WTC11 (cell line): ENCODE results near the gene MDN1. TPM values are rescaled to one million over a fixed set of nuclear protein-coding genes. Genes with fewer than 3 reads are reported as not detected.

ENCODE experiments used
- ATAC-seq: fragments of 200-7000 bp; cut with Tn5 transposase; 2 replicates; pipeline ENCODE4 v1.10.0; 2021; ENCODE audit warnings: mild to moderate bottlenecking, moderate library complexity
- CTCF ChIA-PET: fragments of 300-600 bp; sonication (Branson Sonifier 250); formaldehyde crosslinking; loops from one replicate; lab custom pipeline; 2021; ENCODE audit warnings: antibody characterized with exemption; lab: Charles Lee
- POLR2A ChIA-PET: fragments of 350-600 bp; sonication (Branson Sonifier 250); formaldehyde crosslinking; loops from one replicate; lab custom pipeline; 2021; ENCODE audit warnings: antibody characterized with exemption; lab: Charles Lee
- DNase-seq: peaks from one replicate; pipeline ENCODE4 v3.0.0; 2021; ENCODE audit warnings: low spot score
- H3K27ac Mint-ChIP-seq: 2 replicates; pipeline ENCODE4 v1.8.0; 2021; ENCODE audit warnings: mixed read lengths
- H3K27me3 Mint-ChIP-seq: 2 replicates; pipeline ENCODE4 v1.8.0; 2021; ENCODE audit warnings: low read depth, mild to moderate bottlenecking, moderate library complexity, mixed read lengths
- H3K36me3 Mint-ChIP-seq: 2 replicates; pipeline ENCODE4 v1.8.0; 2021; ENCODE audit warnings: mixed read lengths
- H3K4me1 Mint-ChIP-seq: 2 replicates; pipeline ENCODE4 v1.8.0; 2022; ENCODE audit warnings: mixed read lengths
- H3K4me3 Mint-ChIP-seq: 2 replicates; pipeline ENCODE4 v1.8.0; 2021; ENCODE audit warnings: mild to moderate bottlenecking, moderate library complexity, mixed read lengths
- H3K9me3 Mint-ChIP-seq: 2 replicates; pipeline ENCODE4 v1.8.0; 2021; ENCODE audit warnings: mixed read lengths
- FOXJ3 ChIP-seq: sonication (generic); formaldehyde crosslinking; IDR thresholded peaks from 2 replicates; pipeline ENCODE4 v1.9.0; 2021; ENCODE audit warnings: missing genetic modification reagents, mild to moderate bottlenecking, borderline replicate concordance
- MYBL2 ChIP-seq: sonication (generic); formaldehyde crosslinking; IDR thresholded peaks from 2 replicates; pipeline ENCODE4 v1.8.1; 2023; ENCODE audit warnings: mild to moderate bottlenecking, moderate library complexity, missing genetic modification reagents
- RELA ChIP-seq: sonication (generic); formaldehyde crosslinking; IDR thresholded peaks from 2 replicates; pipeline ENCODE4 v1.8.1; 2022; ENCODE audit warnings: missing genetic modification reagents, mild to moderate bottlenecking, borderline replicate concordance
- SOX15 ChIP-seq: fragments of 250-450 bp; sonication (Bioruptor Pico); IDR thresholded peaks from 2 replicates; pipeline ENCODE4 v1.9.0; 2021; ENCODE audit warnings: mild to moderate bottlenecking
- total RNA-seq: library from RNA; stranded (reverse); gene quantifications from 3 replicates; pipeline ENCODE4 v1.2.3, GENCODE V29; 2021
- TF ChIP-seq, protein P1 (sequence below): sonication (generic); formaldehyde crosslinking; conservative IDR thresholded peaks from 2 replicates; pipeline ENCODE4 v1.8.1; 2023; ENCODE audit warnings: mild to moderate bottlenecking, low read depth, missing genetic modification reagents, moderate library complexity
- TF ChIP-seq, protein P2 (sequence below): sonication (generic); formaldehyde crosslinking; IDR thresholded peaks from 2 replicates; pipeline ENCODE4 v1.8.0; 2022; ENCODE audit warnings: missing genetic modification reagents
- TF ChIP-seq, protein P3 (sequence below): sonication (generic); formaldehyde crosslinking; IDR thresholded peaks from 2 replicates; pipeline ENCODE4 v1.8.0; 2022; ENCODE audit warnings: mild to moderate bottlenecking, missing genetic modification reagents
- TF ChIP-seq, protein P4 (sequence below): sonication (generic); formaldehyde crosslinking; IDR thresholded peaks from 2 replicates; pipeline ENCODE4 v1.8.1; 2023; ENCODE audit warnings: mild to moderate bottlenecking, missing genetic modification reagents
- TF ChIP-seq, protein P5 (sequence below): fragments of 250-450 bp; sonication (Bioruptor Pico); IDR thresholded peaks from 2 replicates; pipeline ENCODE4 v1.8.0; 2021; ENCODE audit warnings: mild to moderate bottlenecking
- TF ChIP-seq, protein P6 (sequence below): fragments of 250-450 bp; sonication (Bioruptor Pico); IDR thresholded peaks from 2 replicates; pipeline ENCODE4 v1.9.0; 2021; ENCODE audit warnings: moderate library complexity, mild to moderate bottlenecking, inconsistent platforms, borderline replicate concordance
- TF ChIP-seq, protein P7 (sequence below): sonication (generic); formaldehyde crosslinking; IDR thresholded peaks from 2 replicates; pipeline ENCODE4 v1.8.1; 2023; ENCODE audit warnings: mild to moderate bottlenecking, moderate library complexity, missing genetic modification reagents
- TF ChIP-seq, protein P8 (sequence below): sonication (generic); formaldehyde crosslinking; IDR thresholded peaks from 2 replicates; pipeline ENCODE4 v1.8.0; 2023; ENCODE audit warnings: mild to moderate bottlenecking, missing genetic modification reagents

The MDN1 gene
- total RNA-seq, 1 experiment from 2014 or later = 195 TPM

DNA sequence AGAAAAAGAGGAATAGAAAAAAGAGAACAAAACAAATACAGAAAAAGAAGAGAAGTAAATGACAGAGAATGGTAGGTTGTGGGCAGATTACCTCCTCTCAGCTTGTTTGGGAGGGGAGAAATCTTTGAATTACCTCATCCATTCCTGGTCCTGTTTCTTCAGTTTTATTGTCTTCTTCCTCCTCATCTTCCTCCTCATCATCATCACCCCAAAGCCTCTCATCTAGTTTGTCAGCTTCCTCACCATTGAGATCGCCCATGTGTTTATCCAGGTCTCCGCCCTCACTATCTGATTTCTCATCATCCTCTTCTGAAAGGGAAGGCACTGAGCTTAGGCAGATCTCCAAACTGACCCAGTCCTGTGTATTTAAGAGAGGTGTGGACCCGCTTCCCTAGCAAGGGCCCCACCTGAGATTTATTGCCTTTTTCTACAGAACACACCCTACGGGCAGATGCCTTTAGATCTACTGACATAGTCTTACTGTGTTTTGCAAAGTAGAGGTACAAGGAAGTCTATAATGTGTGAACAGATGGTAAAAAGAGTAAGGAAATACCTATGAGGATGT is 156.9 kb downstream of the MDN1 start:
- DNase-seq = no peak
- TF ChIP-seq, protein P1, sequence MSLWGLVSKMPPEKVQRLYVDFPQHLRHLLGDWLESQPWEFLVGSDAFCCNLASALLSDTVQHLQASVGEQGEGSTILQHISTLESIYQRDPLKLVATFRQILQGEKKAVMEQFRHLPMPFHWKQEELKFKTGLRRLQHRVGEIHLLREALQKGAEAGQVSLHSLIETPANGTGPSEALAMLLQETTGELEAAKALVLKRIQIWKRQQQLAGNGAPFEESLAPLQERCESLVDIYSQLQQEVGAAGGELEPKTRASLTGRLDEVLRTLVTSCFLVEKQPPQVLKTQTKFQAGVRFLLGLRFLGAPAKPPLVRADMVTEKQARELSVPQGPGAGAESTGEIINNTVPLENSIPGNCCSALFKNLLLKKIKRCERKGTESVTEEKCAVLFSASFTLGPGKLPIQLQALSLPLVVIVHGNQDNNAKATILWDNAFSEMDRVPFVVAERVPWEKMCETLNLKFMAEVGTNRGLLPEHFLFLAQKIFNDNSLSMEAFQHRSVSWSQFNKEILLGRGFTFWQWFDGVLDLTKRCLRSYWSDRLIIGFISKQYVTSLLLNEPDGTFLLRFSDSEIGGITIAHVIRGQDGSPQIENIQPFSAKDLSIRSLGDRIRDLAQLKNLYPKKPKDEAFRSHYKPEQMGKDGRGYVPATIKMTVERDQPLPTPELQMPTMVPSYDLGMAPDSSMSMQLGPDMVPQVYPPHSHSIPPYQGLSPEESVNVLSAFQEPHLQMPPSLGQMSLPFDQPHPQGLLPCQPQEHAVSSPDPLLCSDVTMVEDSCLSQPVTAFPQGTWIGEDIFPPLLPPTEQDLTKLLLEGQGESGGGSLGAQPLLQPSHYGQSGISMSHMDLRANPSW (CRISPR knock-in tag) = no peak
- TF ChIP-seq SOX15 (CRISPR knock-in tag) (no peak), FOXJ3 (CRISPR knock-in tag) (no peak), RELA (no peak), MYBL2 (CRISPR knock-in tag) (no peak)
- TF ChIP-seq, protein P2, sequence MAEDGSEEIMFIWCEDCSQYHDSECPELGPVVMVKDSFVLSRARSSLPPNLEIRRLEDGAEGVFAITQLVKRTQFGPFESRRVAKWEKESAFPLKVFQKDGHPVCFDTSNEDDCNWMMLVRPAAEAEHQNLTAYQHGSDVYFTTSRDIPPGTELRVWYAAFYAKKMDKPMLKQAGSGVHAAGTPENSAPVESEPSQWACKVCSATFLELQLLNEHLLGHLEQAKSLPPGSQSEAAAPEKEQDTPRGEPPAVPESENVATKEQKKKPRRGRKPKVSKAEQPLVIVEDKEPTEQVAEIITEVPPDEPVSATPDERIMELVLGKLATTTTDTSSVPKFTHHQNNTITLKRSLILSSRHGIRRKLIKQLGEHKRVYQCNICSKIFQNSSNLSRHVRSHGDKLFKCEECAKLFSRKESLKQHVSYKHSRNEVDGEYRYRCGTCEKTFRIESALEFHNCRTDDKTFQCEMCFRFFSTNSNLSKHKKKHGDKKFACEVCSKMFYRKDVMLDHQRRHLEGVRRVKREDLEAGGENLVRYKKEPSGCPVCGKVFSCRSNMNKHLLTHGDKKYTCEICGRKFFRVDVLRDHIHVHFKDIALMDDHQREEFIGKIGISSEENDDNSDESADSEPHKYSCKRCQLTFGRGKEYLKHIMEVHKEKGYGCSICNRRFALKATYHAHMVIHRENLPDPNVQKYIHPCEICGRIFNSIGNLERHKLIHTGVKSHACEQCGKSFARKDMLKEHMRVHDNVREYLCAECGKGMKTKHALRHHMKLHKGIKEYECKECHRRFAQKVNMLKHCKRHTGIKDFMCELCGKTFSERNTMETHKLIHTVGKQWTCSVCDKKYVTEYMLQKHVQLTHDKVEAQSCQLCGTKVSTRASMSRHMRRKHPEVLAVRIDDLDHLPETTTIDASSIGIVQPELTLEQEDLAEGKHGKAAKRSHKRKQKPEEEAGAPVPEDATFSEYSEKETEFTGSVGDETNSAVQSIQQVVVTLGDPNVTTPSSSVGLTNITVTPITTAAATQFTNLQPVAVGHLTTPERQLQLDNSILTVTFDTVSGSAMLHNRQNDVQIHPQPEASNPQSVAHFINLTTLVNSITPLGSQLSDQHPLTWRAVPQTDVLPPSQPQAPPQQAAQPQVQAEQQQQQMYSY (CRISPR knock-in tag) = no peak
- TF ChIP-seq, protein P3, sequence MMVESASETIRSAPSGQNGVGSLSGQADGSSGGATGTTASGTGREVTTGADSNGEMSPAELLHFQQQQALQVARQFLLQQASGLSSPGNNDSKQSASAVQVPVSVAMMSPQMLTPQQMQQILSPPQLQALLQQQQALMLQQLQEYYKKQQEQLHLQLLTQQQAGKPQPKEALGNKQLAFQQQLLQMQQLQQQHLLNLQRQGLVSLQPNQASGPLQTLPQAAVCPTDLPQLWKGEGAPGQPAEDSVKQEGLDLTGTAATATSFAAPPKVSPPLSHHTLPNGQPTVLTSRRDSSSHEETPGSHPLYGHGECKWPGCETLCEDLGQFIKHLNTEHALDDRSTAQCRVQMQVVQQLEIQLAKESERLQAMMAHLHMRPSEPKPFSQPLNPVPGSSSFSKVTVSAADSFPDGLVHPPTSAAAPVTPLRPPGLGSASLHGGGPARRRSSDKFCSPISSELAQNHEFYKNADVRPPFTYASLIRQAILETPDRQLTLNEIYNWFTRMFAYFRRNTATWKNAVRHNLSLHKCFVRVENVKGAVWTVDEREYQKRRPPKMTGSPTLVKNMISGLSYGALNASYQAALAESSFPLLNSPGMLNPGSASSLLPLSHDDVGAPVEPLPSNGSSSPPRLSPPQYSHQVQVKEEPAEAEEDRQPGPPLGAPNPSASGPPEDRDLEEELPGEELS (CRISPR knock-in tag) = no peak
- TF ChIP-seq, protein P4, sequence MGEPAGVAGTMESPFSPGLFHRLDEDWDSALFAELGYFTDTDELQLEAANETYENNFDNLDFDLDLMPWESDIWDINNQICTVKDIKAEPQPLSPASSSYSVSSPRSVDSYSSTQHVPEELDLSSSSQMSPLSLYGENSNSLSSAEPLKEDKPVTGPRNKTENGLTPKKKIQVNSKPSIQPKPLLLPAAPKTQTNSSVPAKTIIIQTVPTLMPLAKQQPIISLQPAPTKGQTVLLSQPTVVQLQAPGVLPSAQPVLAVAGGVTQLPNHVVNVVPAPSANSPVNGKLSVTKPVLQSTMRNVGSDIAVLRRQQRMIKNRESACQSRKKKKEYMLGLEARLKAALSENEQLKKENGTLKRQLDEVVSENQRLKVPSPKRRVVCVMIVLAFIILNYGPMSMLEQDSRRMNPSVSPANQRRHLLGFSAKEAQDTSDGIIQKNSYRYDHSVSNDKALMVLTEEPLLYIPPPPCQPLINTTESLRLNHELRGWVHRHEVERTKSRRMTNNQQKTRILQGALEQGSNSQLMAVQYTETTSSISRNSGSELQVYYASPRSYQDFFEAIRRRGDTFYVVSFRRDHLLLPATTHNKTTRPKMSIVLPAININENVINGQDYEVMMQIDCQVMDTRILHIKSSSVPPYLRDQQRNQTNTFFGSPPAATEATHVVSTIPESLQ (CRISPR knock-in tag) = no peak
- TF ChIP-seq, protein P5, sequence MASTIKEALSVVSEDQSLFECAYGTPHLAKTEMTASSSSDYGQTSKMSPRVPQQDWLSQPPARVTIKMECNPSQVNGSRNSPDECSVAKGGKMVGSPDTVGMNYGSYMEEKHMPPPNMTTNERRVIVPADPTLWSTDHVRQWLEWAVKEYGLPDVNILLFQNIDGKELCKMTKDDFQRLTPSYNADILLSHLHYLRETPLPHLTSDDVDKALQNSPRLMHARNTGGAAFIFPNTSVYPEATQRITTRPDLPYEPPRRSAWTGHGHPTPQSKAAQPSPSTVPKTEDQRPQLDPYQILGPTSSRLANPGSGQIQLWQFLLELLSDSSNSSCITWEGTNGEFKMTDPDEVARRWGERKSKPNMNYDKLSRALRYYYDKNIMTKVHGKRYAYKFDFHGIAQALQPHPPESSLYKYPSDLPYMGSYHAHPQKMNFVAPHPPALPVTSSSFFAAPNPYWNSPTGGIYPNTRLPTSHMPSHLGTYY (CRISPR knock-in tag) = no peak
- TF ChIP-seq, protein P6, sequence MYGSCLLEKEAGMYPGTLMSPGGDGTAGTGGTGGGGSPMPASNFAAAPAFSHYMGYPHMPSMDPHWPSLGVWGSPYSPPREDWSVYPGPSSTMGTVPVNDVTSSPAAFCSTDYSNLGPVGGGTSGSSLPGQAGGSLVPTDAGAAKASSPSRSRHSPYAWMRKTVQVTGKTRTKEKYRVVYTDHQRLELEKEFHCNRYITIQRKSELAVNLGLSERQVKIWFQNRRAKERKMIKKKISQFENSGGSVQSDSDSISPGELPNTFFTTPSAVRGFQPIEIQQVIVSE (CRISPR knock-in tag) = no peak
- Mint-ChIP-seq H3K4me1 (peaks cover 12% of the 10 kb centered on the region), H3K27me3 (no peaks in the 10 kb centered on the region), H3K9me3 (no peaks in the 10 kb centered on the region), H3K4me3 (no peak overlapping the region), H3K36me3 (peaks cover 84% of the 10 kb centered on the region), H3K27ac (peak overlapping the region; percentile 41)
- no peak for ATAC-seq
- ChIA-PET CTCF (no interaction called here), POLR2A (no interaction called here)

DNA sequence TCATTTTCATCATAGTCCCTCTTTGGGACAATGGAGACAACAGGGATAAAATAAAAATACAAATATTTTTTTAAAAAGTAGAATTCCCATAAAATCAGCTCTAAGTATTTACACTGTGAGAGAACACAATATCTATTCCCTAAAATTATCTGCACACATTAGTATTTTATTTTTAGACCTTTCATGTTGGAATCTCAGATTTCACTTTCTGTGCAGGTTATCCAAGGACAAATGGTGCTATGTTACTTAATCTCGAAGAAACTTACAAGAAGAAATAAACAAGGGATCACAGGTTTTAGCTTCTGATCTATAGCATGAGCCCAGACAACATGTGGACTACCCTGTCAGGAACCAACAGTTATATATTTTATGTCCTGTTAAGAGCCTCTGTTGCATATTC is 158.0 kb downstream of the MDN1 start:
- no peaks in the 10 kb centered on the region for H3K27me3 Mint-ChIP-seq
- POLR2A ChIA-PET = no interaction called here

More for the DNA sequence above, 158.0 kb downstream of the MDN1 start:
- Mint-ChIP-seq H3K27ac (peak overlapping the region; percentile 73; the same call in 1 of the 2 replicates), H3K4me3 (no peak overlapping the region), H3K9me3 (no peaks in the 10 kb centered on the region), H3K4me1 (peaks cover 2% of the 10 kb centered on the region; the same call in 1 of the 2 replicates), H3K36me3 (peaks cover 84% of the 10 kb centered on the region)
- DNase-seq (no peak), ATAC-seq (no peak)
- CTCF ChIA-PET = no interaction called here
- TF ChIP-seq, protein P7, sequence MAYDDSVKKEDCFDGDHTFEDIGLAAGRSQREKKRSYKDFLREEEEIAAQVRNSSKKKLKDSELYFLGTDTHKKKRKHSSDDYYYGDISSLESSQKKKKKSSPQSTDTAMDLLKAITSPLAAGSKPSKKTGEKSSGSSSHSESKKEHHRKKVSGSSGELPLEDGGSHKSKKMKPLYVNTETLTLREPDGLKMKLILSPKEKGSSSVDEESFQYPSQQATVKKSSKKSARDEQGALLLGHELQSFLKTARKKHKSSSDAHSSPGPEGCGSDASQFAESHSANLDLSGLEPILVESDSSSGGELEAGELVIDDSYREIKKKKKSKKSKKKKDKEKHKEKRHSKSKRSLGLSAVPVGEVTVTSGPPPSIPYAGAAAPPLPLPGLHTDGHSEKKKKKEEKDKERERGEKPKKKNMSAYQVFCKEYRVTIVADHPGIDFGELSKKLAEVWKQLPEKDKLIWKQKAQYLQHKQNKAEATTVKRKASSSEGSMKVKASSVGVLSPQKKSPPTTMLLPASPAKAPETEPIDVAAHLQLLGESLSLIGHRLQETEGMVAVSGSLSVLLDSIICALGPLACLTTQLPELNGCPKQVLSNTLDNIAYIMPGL (CRISPR knock-in tag) = no peak
- TF ChIP-seq, protein P8, sequence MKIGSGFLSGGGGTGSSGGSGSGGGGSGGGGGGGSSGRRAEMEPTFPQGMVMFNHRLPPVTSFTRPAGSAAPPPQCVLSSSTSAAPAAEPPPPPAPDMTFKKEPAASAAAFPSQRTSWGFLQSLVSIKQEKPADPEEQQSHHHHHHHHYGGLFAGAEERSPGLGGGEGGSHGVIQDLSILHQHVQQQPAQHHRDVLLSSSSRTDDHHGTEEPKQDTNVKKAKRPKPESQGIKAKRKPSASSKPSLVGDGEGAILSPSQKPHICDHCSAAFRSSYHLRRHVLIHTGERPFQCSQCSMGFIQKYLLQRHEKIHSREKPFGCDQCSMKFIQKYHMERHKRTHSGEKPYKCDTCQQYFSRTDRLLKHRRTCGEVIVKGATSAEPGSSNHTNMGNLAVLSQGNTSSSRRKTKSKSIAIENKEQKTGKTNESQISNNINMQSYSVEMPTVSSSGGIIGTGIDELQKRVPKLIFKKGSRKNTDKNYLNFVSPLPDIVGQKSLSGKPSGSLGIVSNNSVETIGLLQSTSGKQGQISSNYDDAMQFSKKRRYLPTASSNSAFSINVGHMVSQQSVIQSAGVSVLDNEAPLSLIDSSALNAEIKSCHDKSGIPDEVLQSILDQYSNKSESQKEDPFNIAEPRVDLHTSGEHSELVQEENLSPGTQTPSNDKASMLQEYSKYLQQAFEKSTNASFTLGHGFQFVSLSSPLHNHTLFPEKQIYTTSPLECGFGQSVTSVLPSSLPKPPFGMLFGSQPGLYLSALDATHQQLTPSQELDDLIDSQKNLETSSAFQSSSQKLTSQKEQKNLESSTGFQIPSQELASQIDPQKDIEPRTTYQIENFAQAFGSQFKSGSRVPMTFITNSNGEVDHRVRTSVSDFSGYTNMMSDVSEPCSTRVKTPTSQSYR (CRISPR knock-in tag) = no peak
